ENCODE data around the gene PIK3CD. TPM values are rescaled to one million over a fixed set of nuclear protein-coding genes. Genes with fewer than 3 reads are reported as not detected.

Gene PIK3CD
- polyA plus RNA-seq, 1 donor from 2014 or later = 4.2 TPM

DNA sequence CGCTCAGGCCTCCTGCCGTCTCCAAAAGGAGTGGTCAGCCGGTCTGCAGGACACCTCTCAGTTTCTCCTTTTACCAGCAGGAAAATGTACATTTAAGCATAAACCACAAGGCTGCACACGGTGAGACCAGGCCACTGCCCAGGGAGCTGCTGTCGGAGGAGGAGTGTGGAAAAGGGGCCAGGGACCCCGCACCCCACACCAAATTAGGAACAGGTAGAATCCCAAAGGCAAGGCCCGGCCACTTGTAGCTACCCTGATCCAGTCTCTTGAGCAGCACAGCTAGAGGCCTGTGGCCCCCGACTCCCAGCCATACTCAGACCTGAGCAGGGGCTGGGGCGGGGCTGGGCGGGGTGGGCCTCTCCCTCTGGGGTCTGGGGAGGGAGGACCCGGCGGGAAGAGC lies 78.0 kb downstream of the PIK3CD start:
- H3K79me2 ChIP-seq (replicated peaks; ENCODE audit: insufficient read depth, low read length) = no peaks in the 10 kb centered on the region
- no peak overlapping the region for H2AFZ ChIP-seq (ENCODE audit: low read depth, low read length)
- H3K36me3 ChIP-seq (ENCODE audit: insufficient read depth, low read length) = no peaks in the 10 kb centered on the region
- no peaks in the 10 kb centered on the region for H3K9me2 ChIP-seq (ENCODE audit: insufficient read depth, low read length)
- no peaks in the 10 kb centered on the region for H3F3A ChIP-seq (ENCODE audit: insufficient read depth, low read length, poor library complexity, severe bottlenecking)
- H4K20me1 ChIP-seq (ENCODE audit: insufficient read depth) = no peaks in the 10 kb centered on the region
- H3K27ac ChIP-seq (ENCODE audit: low read length) = no peak overlapping the region
- no peak overlapping the region for H3K4me3 ChIP-seq (ENCODE audit: low read length)
- H3K9me3 ChIP-seq (ENCODE audit: low read length) = no peaks in the 10 kb centered on the region
- TF ChIP-seq MXI1 (conservative IDR thresholded peaks at IDR 0.05; ENCODE audit: poor library complexity, severe bottlenecking) = no peak
- TF ChIP-seq TAF1 (IDR thresholded peaks at IDR 0.05; ENCODE audit: low read depth) = no peak
- TF ChIP-seq, protein P1, sequence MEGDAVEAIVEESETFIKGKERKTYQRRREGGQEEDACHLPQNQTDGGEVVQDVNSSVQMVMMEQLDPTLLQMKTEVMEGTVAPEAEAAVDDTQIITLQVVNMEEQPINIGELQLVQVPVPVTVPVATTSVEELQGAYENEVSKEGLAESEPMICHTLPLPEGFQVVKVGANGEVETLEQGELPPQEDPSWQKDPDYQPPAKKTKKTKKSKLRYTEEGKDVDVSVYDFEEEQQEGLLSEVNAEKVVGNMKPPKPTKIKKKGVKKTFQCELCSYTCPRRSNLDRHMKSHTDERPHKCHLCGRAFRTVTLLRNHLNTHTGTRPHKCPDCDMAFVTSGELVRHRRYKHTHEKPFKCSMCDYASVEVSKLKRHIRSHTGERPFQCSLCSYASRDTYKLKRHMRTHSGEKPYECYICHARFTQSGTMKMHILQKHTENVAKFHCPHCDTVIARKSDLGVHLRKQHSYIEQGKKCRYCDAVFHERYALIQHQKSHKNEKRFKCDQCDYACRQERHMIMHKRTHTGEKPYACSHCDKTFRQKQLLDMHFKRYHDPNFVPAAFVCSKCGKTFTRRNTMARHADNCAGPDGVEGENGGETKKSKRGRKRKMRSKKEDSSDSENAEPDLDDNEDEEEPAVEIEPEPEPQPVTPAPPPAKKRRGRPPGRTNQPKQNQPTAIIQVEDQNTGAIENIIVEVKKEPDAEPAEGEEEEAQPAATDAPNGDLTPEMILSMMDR (IDR thresholded peaks at IDR 0.05; ENCODE audit: poor library complexity, severe bottlenecking) = no peak
- TF ChIP-seq RAD21 (conservative IDR thresholded peaks at IDR 0.05) = no peak
- TF ChIP-seq SMC3 (conservative IDR thresholded peaks at IDR 0.05; ENCODE audit: poor library complexity) = no peak
- TF ChIP-seq POLR2AphosphoS5 (IDR thresholded peaks at IDR 0.05) = no peak
- TF ChIP-seq EP300 (conservative IDR thresholded peaks at IDR 0.05; ENCODE audit: poor library complexity, severe bottlenecking) = no peak
- no peak for TF ChIP-seq EZH2 (IDR thresholded peaks at IDR 0.05; ENCODE audit: borderline replicate concordance, insufficient read depth, low read length, poor library complexity, severe bottlenecking)
- TF ChIP-seq, protein P2, sequence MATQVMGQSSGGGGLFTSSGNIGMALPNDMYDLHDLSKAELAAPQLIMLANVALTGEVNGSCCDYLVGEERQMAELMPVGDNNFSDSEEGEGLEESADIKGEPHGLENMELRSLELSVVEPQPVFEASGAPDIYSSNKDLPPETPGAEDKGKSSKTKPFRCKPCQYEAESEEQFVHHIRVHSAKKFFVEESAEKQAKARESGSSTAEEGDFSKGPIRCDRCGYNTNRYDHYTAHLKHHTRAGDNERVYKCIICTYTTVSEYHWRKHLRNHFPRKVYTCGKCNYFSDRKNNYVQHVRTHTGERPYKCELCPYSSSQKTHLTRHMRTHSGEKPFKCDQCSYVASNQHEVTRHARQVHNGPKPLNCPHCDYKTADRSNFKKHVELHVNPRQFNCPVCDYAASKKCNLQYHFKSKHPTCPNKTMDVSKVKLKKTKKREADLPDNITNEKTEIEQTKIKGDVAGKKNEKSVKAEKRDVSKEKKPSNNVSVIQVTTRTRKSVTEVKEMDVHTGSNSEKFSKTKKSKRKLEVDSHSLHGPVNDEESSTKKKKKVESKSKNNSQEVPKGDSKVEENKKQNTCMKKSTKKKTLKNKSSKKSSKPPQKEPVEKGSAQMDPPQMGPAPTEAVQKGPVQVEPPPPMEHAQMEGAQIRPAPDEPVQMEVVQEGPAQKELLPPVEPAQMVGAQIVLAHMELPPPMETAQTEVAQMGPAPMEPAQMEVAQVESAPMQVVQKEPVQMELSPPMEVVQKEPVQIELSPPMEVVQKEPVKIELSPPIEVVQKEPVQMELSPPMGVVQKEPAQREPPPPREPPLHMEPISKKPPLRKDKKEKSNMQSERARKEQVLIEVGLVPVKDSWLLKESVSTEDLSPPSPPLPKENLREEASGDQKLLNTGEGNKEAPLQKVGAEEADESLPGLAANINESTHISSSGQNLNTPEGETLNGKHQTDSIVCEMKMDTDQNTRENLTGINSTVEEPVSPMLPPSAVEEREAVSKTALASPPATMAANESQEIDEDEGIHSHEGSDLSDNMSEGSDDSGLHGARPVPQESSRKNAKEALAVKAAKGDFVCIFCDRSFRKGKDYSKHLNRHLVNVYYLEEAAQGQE (IDR thresholded peaks at IDR 0.05; ENCODE audit: borderline replicate concordance) = no peak
- H3K27me3 ChIP-seq (ENCODE audit: insufficient read depth, low read depth, low read length) = no peaks in the 10 kb centered on the region
- no peak overlapping the region for H3K4me2 ChIP-seq (ENCODE audit: low read length)
- no peak overlapping the region for H3K9ac ChIP-seq (ENCODE audit: low read length)

DNA sequence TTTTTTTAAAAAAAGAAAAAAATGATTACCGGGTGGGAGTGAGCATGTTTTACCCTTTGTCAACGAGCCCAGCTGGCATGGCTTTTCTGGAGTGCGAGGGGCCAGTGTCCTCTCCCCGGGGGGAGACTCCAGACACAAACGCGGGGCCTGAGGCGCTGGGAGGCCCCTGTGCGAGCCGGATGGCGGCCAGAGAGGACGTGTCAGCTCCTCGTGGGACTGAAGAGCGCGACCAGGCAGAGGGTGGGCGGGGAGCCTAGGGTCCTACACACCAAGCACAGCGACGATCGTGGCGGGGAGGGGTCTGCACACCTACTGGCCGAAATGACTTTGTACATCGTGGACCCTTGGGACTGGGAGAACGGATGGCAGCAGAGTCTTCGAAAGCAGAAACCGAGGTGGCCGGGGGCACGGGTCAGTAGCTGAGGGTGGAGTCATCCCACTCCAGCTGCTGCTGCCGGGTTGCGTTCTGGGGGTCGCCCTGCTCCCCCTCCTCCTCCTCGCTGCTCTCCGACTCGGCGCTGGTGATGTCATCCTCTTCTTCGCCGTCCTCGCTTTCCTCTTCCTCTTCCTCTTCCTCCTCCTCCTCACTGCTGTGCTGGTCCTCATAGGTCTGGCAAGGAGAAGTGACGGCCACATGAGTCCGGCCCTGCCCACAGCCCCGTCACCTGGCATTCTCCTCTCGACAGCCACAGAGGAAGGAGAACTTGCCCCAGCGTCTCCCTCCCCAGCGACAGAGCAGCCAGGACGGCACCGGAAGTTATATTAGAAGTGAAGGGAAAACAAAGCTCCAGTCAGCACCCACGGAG lies 78.8 kb downstream of the PIK3CD start:
- no peaks in the 10 kb centered on the region for H3K9me3 ChIP-seq (ENCODE audit: low read length)
- no peaks in the 10 kb centered on the region for H3K36me3 ChIP-seq (ENCODE audit: insufficient read depth, low read length)
- H3K27ac ChIP-seq (ENCODE audit: low read length) = no peak overlapping the region

More for the DNA sequence above, 78.8 kb downstream of the PIK3CD start:
- Histone ChIP-seq H3K9ac (ENCODE audit: low read length) (no peak overlapping the region), H3K4me2 (ENCODE audit: low read length) (no peak overlapping the region), H3K79me2 (replicated peaks; ENCODE audit: insufficient read depth, low read length) (no peaks in the 10 kb centered on the region), H3K4me3 (ENCODE audit: low read length) (no peak overlapping the region), H3K27me3 (ENCODE audit: insufficient read depth, low read depth, low read length) (no peaks in the 10 kb centered on the region), H4K20me1 (ENCODE audit: insufficient read depth) (no peaks in the 10 kb centered on the region), H2AFZ (ENCODE audit: low read depth, low read length) (no peak overlapping the region), H3K9me2 (ENCODE audit: insufficient read depth, low read length) (no peaks in the 10 kb centered on the region), H3F3A (ENCODE audit: insufficient read depth, low read length, poor library complexity, severe bottlenecking) (no peaks in the 10 kb centered on the region)
- TF ChIP-seq RAD21 (conservative IDR thresholded peaks at IDR 0.05) = no peak
- no peak for TF ChIP-seq SMC3 (conservative IDR thresholded peaks at IDR 0.05; ENCODE audit: poor library complexity)
- TF ChIP-seq, protein P1 (IDR thresholded peaks at IDR 0.05; ENCODE audit: poor library complexity, severe bottlenecking) = no peak
- no peak for TF ChIP-seq EP300 (conservative IDR thresholded peaks at IDR 0.05; ENCODE audit: poor library complexity, severe bottlenecking)
- TF ChIP-seq, protein P2 (IDR thresholded peaks at IDR 0.05; ENCODE audit: borderline replicate concordance) = no peak
- no peak for TF ChIP-seq MXI1 (conservative IDR thresholded peaks at IDR 0.05; ENCODE audit: poor library complexity, severe bottlenecking)
- TF ChIP-seq TAF1 (IDR thresholded peaks at IDR 0.05; ENCODE audit: low read depth) = no peak
- no peak for TF ChIP-seq POLR2AphosphoS5 (IDR thresholded peaks at IDR 0.05)
- no peak for TF ChIP-seq EZH2 (IDR thresholded peaks at IDR 0.05; ENCODE audit: borderline replicate concordance, insufficient read depth, low read length, poor library complexity, severe bottlenecking)
